GM06990 (cell line): Measurements from ENCODE around the gene TIMP4.

Experiments
- DNase-seq: peaks from one replicate; pipeline ENCODE4 v3.0.0-alpha.2; 2011; ENCODE audit not compliant: insufficient read length; ENCODE audit errors: extremely low read depth
- H3K27me3 ChIP-seq: replicated peaks from 2 replicates; pipeline ENCODE4 v1.6.0; 2011; ENCODE audit warnings: low read length; ENCODE audit not compliant: control insufficient read depth, insufficient read depth
- H3K36me3 ChIP-seq: 2 replicates; pipeline ENCODE4 v1.5.1; 2011; ENCODE audit warnings: low read length; ENCODE audit not compliant: control insufficient read depth, insufficient read depth
- H3K4me3 ChIP-seq: replicated peaks from 2 replicates; pipeline ENCODE4 v1.5.1; 2011; ENCODE audit warnings: low read depth, mild to moderate bottlenecking, control low read depth, low read length
- TF ChIP-seq, protein P1 (sequence below): IDR thresholded peaks from 2 replicates; pipeline ENCODE4 v1.5.1; 2011; ENCODE audit warnings: low read length, control low read depth, mild to moderate bottlenecking, inconsistent platforms; ENCODE audit not compliant: insufficient read depth, poor library complexity, severe bottlenecking

Gene TIMP4

DNA sequence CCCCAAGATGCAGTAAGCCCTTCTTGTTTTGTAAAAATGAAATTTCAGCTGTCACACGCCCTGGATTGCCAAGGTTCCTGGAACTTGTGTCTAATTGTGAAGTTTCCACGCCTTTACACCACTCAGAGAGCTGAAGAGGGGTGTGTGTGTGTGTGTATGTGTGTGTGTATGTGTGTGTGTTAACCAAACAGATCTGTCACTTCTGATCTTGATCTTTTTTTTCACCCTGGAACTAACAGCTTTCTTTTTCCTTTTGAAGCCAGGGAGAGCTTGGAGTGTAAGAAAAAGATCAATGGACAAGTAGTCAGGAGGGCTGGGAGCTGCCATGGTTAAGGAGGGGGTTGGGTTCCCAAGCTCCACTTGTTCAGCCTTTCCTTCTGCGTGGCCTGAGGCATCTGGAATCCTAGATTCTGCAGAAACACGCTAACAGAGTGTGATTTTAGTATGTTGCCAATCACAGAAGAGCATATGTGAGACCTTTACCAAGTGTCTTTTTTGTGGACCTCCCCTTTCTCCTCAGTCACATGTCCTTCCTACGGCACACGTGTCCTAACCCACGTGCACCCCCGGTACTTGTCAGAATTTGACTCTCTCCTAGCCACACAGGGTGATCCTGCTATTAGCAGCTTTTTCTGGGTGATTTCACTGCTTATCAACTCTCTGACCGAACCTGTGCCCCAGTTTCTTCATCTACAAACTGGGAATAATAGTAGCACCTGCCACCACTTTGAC, 11.5 kb downstream of the TIMP4 start:
- no peak for DNase-seq

GRCh38 chr3:12143949-12144504, 14.7 kb downstream of the TIMP4 start:
- no peaks in the 10 kb centered on the region for H3K27me3 ChIP-seq
- no peaks in the 10 kb centered on the region for H3K36me3 ChIP-seq
- DNase-seq = no peak
- TF ChIP-seq, protein P1, sequence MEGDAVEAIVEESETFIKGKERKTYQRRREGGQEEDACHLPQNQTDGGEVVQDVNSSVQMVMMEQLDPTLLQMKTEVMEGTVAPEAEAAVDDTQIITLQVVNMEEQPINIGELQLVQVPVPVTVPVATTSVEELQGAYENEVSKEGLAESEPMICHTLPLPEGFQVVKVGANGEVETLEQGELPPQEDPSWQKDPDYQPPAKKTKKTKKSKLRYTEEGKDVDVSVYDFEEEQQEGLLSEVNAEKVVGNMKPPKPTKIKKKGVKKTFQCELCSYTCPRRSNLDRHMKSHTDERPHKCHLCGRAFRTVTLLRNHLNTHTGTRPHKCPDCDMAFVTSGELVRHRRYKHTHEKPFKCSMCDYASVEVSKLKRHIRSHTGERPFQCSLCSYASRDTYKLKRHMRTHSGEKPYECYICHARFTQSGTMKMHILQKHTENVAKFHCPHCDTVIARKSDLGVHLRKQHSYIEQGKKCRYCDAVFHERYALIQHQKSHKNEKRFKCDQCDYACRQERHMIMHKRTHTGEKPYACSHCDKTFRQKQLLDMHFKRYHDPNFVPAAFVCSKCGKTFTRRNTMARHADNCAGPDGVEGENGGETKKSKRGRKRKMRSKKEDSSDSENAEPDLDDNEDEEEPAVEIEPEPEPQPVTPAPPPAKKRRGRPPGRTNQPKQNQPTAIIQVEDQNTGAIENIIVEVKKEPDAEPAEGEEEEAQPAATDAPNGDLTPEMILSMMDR = no peak
- no peak overlapping the region for H3K4me3 ChIP-seq

More for the DNA sequence above, 11.5 kb downstream of the TIMP4 start:
- TF ChIP-seq, protein P1 = no peak
- Histone ChIP-seq H3K4me3 (no peak overlapping the region), H3K27me3 (peaks cover 2% of the 10 kb centered on the region), H3K36me3 (no peaks in the 10 kb centered on the region)

GRCh38 chr3:12142476-12142875, 16.2 kb downstream of the TIMP4 start:
- H3K27me3 ChIP-seq = no peaks in the 10 kb centered on the region

DNA sequence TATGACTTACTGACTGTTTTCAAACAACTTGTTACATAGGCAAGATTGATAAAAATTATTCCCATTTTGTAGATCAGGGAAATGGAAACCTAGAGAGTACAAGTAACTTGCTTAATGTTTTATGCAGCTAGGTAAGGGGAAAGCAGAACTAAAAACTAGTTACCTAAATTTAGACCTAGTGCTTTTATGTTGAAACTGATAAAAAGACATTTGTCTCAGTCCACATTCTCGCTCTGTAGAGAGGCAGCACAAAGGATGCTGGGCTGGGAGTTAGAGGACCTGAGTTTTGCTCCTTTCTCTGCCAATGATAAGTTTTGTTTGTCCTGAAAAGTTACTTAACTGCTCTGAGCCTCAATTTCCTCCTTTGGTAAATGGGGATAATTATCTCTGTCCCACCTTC, 17.4 kb downstream of the TIMP4 start:
- DNase-seq = no peak
- no peaks in the 10 kb centered on the region for H3K36me3 ChIP-seq

More at GRCh38 chr3:12142476-12142875, 16.2 kb downstream of the TIMP4 start:
- no peak for DNase-seq
- TF ChIP-seq, protein P1 = no peak
- Histone ChIP-seq H3K4me3 (no peak overlapping the region), H3K36me3 (no peaks in the 10 kb centered on the region)

DNA sequence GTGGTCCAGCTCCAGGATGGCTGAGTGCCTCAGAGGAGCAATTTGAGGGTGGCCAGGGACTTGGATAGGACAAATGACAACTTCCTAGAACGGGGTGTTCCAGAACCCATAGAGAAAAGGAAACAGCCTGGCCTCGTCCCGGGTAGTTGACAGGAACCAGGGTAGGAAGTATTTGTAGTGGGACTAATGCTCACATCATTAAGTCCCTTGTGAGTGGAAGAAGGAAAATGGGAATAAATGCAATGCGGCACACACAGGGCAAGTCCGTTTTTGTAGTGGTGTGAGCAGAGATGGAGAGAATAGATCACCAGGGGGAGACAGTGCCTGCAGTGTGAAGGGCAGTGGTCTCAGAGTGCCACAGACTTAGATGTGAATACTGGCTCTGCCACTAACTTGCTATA, 19.6 kb downstream of the TIMP4 start:
- TF ChIP-seq, protein P1 = peak; percentile 40
- Histone ChIP-seq H3K36me3 (no peaks in the 10 kb centered on the region), H3K4me3 (no peak overlapping the region), H3K27me3 (no peaks in the 10 kb centered on the region)
- DNase-seq = no peak

More for the DNA sequence above, 17.4 kb downstream of the TIMP4 start:
- Histone ChIP-seq H3K27me3 (no peaks in the 10 kb centered on the region), H3K4me3 (no peak overlapping the region)
- TF ChIP-seq, protein P1 = no peak

GRCh38 chr3:12138044-12138443, 20.7 kb downstream of the TIMP4 start:
- Histone ChIP-seq H3K4me3 (no peak overlapping the region), H3K36me3 (no peaks in the 10 kb centered on the region), H3K27me3 (no peaks in the 10 kb centered on the region)
- DNase-seq = no peak
- TF ChIP-seq, protein P1 = peak; percentile 60
